BLaER1 treated with 17β-estradiol and CSF1 and Interleukin-3, amounts not matched to agents 10 nM and 100 nM (cell line): ENCODE results near the gene ZFY.

ENCODE experiments used
- H3K27ac ChIP-seq, 11 experiments: shearing (Covaris generic); formaldehyde crosslinking; 2 replicates each; pipeline ENCODE4 v1.8.1; 2022
- H3K27me3 ChIP-seq, 11 experiments: shearing (Covaris generic); formaldehyde crosslinking; 2 replicates each; pipeline ENCODE4 v1.8.1; 2022
- H3K36me3 ChIP-seq, 11 experiments: shearing (Covaris generic); formaldehyde crosslinking; 2 replicates each; pipeline ENCODE4 v1.8.1; 2022
- H3K4me1 ChIP-seq, 10 experiments: shearing (Covaris generic); formaldehyde crosslinking; 2 replicates each; pipeline ENCODE4 v1.8.1; 2022
- H3K4me2 ChIP-seq, 11 experiments: shearing (Covaris generic); formaldehyde crosslinking; 2 replicates each; pipeline ENCODE4 v1.8.1; 2022
- H3K4me3 ChIP-seq, 10 experiments: shearing (Covaris generic); formaldehyde crosslinking; 2 replicates each; pipeline ENCODE4 v1.8.1; 2022
- H3K9ac ChIP-seq, 11 experiments: shearing (Covaris generic); formaldehyde crosslinking; 2 replicates each; pipeline ENCODE4 v1.8.1; 2022
- H3K9me3 ChIP-seq, 11 experiments: shearing (Covaris generic); formaldehyde crosslinking; replicated peaks in 1 of 11; 2 replicates each; pipeline ENCODE4 v1.8.1; 2022
- H4K20me1 ChIP-seq, 11 experiments: shearing (Covaris generic); formaldehyde crosslinking; 2 replicates each; pipeline ENCODE4 v1.8.1; 2022
- Cebpa-rat ChIP-seq, 11 experiments: shearing (Covaris generic); IDR thresholded peaks; 2 replicates each; pipeline ENCODE4 v1.8.1; 2022

Gene ZFY

GRCh38 chrY:2934861-2935715 lies at the start of gene ZFY:
ZFY (plus strand) TSS chrY:2935381; CDS start chrY:2953937, 18,556 bp downstream.
- no peak for TF ChIP-seq Cebpa-rat (IDR thresholded peaks at IDR 0.05)
- H3K9ac ChIP-seq, result no peak within 1 kb of the TSS

GRCh38 chrY:2885880-2886279 lies 49.3 kb upstream of the ZFY start:
- no peak overlapping the region for H3K4me2 ChIP-seq
- H3K4me3 ChIP-seq, result no peak overlapping the region
- H3K27ac ChIP-seq, result no peak overlapping the region
- no peak overlapping the region for H3K9ac ChIP-seq
- no peaks in the 10 kb centered on the region for H4K20me1 ChIP-seq
- H3K27me3 ChIP-seq, result no peaks in the 10 kb centered on the region
- no peaks in the 10 kb centered on the region for H3K9me3 ChIP-seq
- no peaks in the 10 kb centered on the region for H3K4me1 ChIP-seq
- TF ChIP-seq Cebpa-rat (IDR thresholded peaks at IDR 0.05), result no peak
- H3K36me3 ChIP-seq, result no peaks in the 10 kb centered on the region

More at GRCh38 chrY:2934861-2935715, at the start of gene ZFY:
- H3K4me2 ChIP-seq, result no peak within 1 kb of the TSS
- no peak within 1 kb of the TSS for H3K4me3 ChIP-seq
- H3K4me1 ChIP-seq, result no peaks in the 10 kb centered on the region
- no peaks in the 10 kb centered on the region for H4K20me1 ChIP-seq
- H3K9me3 ChIP-seq, result no peaks in the 10 kb centered on the region
- no peaks in the 10 kb centered on the region for H3K27me3 ChIP-seq
- no peaks in the 10 kb centered on the region for H3K36me3 ChIP-seq
- no peak within 1 kb of the TSS for H3K27ac ChIP-seq

GRCh38 chrY:2887386-2887785 lies 47.8 kb upstream of the ZFY start:
- Histone ChIP-seq H3K27ac (no peak overlapping the region), H3K36me3 (no peaks in the 10 kb centered on the region), H3K27me3 (no peaks in the 10 kb centered on the region), H4K20me1 (no peaks in the 10 kb centered on the region), H3K9ac (no peak overlapping the region), H3K9me3 (no peaks in the 10 kb centered on the region), H3K4me2 (no peak overlapping the region), H3K4me3 (no peak overlapping the region), H3K4me1 (no peaks in the 10 kb centered on the region)
- TF ChIP-seq Cebpa-rat (IDR thresholded peaks at IDR 0.05), result no peak

GRCh38 chrY:2887955-2888354 lies 47.2 kb upstream of the ZFY start:
- Histone ChIP-seq H4K20me1 (no peaks in the 10 kb centered on the region), H3K9me3 (no peaks in the 10 kb centered on the region), H3K36me3 (no peaks in the 10 kb centered on the region), H3K4me3 (no peak overlapping the region), H3K27me3 (no peaks in the 10 kb centered on the region), H3K4me1 (no peaks in the 10 kb centered on the region), H3K9ac (no peak overlapping the region), H3K4me2 (no peak overlapping the region), H3K27ac (no peak overlapping the region)
- no peak for TF ChIP-seq Cebpa-rat (IDR thresholded peaks at IDR 0.05)

DNA sequence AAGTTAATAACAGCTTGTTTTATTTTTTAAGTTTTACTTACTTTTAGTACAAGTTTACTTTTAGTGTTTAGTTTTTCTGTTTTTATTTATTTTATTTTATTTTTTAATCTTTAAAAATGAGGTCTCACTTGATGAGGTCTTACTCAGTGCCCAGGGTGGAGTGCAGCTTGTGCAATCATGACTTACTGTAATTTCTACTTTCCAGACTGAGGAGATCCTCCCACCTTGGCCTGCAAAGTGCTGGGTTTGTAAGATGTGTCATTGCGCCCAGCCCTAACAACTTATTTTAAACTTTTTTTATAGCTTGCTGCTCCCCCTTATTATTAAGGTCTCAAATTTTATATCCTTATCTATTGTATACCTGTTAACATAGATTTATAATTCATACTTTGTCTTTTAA lies 41.7 kb upstream of the ZFY start:
- no peaks in the 10 kb centered on the region for H3K36me3 ChIP-seq
- no peaks in the 10 kb centered on the region for H3K9me3 ChIP-seq
- H3K4me3 ChIP-seq, result no peak overlapping the region
- no peaks in the 10 kb centered on the region for H3K4me1 ChIP-seq
- H4K20me1 ChIP-seq, result no peaks in the 10 kb centered on the region
- no peak for TF ChIP-seq Cebpa-rat (IDR thresholded peaks at IDR 0.05)
- no peak overlapping the region for H3K27ac ChIP-seq
- H3K9ac ChIP-seq, result no peak overlapping the region
- no peaks in the 10 kb centered on the region for H3K27me3 ChIP-seq
- H3K4me2 ChIP-seq, result no peak overlapping the region

DNA sequence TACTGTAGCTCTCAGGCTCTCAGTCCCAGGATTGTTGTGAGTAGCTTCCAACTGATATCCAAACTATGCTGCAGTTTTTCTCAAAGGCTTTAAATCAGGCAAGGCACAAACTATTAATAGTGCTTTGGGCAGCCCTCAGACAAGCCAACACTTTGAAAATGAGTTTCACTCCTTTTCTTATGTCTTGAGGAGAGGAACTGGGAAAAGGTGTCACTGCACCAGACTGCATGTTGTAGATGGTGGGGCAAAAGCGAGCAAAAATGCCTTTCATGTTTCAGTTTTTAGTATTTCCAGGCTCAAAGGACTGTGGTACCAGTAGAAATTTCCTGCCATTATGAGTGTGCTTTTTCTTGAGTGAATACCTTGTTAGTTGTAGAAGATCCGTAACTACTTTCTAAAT lies 39.1 kb upstream of the ZFY start:
- H3K36me3 ChIP-seq, result no peaks in the 10 kb centered on the region
- H3K27me3 ChIP-seq, result no peaks in the 10 kb centered on the region
- H3K4me3 ChIP-seq, result no peak overlapping the region
- TF ChIP-seq Cebpa-rat (IDR thresholded peaks at IDR 0.05), result no peak
- H3K9ac ChIP-seq, result no peak overlapping the region
- no peaks in the 10 kb centered on the region for H3K4me1 ChIP-seq
- H4K20me1 ChIP-seq, result no peaks in the 10 kb centered on the region
- no peaks in the 10 kb centered on the region for H3K9me3 ChIP-seq
- no peak overlapping the region for H3K27ac ChIP-seq
- no peak overlapping the region for H3K4me2 ChIP-seq

DNA sequence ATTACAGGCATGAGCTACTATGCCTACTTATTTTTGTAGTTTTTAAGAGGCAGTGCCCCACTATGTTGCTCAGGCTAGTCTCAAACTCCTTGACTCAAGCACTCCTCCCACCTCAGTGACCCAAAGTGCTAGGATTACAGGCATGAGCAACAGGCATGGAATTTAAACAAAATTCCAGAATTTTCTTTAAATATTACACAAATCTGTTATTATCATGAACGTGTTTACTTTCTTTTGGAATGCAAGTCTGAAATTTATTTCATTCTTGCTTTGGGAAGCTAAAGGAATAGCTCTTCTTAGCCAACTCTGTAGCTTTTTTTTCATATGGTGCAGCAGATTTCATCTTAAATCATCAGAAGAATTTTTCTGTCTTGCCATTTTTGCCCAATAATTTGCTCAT lies 27.8 kb upstream of the ZFY start:
- no peaks in the 10 kb centered on the region for H3K36me3 ChIP-seq
- H3K9ac ChIP-seq, result no peak overlapping the region
- H3K4me3 ChIP-seq, result no peak overlapping the region
- no peak overlapping the region for H3K4me2 ChIP-seq
- H4K20me1 ChIP-seq, result no peaks in the 10 kb centered on the region
- H3K9me3 ChIP-seq, result no peaks in the 10 kb centered on the region
- H3K27me3 ChIP-seq, result no peaks in the 10 kb centered on the region
- no peak for TF ChIP-seq Cebpa-rat (IDR thresholded peaks at IDR 0.05)
- no peak overlapping the region for H3K27ac ChIP-seq
- H3K4me1 ChIP-seq, result no peaks in the 10 kb centered on the region

DNA sequence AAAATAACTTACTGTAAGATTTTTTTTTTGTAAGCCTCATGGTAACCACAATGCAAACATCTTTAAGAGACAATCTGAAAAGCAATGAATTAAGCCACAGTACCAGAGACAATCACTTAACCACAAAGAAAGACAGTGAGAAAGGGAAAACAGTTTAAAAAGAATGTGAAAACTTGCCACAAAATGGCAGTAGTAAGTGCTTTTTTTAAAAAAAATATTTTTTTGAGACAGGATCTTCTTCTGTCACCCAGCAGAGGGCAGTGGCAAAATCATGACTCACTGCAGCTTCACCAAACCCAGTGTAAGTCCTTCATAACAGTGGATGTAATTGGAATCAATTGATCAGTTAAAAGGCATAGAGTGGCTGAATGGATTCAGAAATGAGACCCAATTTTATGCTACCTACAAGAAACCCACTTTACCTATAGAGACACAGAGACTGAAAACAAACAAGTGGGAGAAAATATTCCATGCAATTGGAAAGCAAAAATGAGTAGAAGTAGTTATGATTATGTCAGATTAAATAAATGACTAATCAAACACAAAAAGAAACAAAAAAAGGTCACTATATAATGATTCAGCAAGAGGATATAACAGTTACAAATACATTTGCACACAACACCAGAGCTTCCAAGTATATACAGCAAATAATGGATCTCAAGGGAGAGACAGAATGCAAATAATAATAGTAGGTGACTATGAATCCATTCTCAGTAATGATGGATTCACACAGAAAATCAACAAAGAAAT lies 21.9 kb upstream of the ZFY start:
- Histone ChIP-seq H3K36me3 (no peaks in the 10 kb centered on the region), H3K27ac (no peak overlapping the region), H3K4me2 (no peak overlapping the region), H4K20me1 (no peaks in the 10 kb centered on the region), H3K4me1 (no peaks in the 10 kb centered on the region), H3K4me3 (no peak overlapping the region), H3K9ac (no peak overlapping the region), H3K9me3 (no peaks in the 10 kb centered on the region), H3K27me3 (no peaks in the 10 kb centered on the region)
- TF ChIP-seq Cebpa-rat (IDR thresholded peaks at IDR 0.05), result no peak

DNA sequence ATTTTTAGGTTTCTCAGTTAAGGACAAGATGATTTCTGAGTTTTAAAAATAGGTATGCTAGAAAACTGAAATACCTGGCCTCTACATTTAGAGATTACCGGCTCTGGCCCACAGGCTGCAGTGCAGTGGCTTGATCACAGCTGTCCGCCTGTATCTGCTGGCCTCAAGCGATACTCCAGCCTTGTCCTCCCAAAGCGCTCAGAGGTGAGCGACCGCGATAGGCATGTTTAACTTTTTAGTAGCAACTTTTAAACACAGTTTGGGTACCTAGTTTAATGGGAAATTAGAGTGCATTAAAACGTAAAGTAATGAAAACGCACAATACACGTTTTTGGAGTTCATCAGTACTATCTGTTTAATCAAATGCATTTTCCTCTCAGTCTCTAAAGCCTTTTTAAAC lies 1.1 kb upstream of the ZFY start:
- H3K27ac ChIP-seq, result no peak overlapping the region
- H4K20me1 ChIP-seq, result no peaks in the 10 kb centered on the region
- no peaks in the 10 kb centered on the region for H3K9me3 ChIP-seq
- TF ChIP-seq Cebpa-rat (IDR thresholded peaks at IDR 0.05), result no peak
- no peak overlapping the region for H3K9ac ChIP-seq
- no peak overlapping the region for H3K4me3 ChIP-seq
- no peaks in the 10 kb centered on the region for H3K27me3 ChIP-seq
- H3K4me1 ChIP-seq, result no peaks in the 10 kb centered on the region
- H3K4me2 ChIP-seq, result no peak overlapping the region
- no peaks in the 10 kb centered on the region for H3K36me3 ChIP-seq
